Lung (tissue), 12 donors: Measurements from ENCODE around the gene TRPM2. TPM values are rescaled to one million over a fixed set of nuclear protein-coding genes. Genes with fewer than 3 reads are reported as not detected.

Experiments used
- ATAC-seq: fragments of 200-7000 bp; cut with Tn5 transposase; one replicate; pipeline ENCODE4 v1.9.1; 2020; ENCODE audit warnings: moderate number of reproducible peaks; ENCODE audit not compliant: insufficient read depth, low FRiP score
- DNase-seq, 3 donors: peaks; one replicate each; pipeline ENCODE4 v3.0.0-alpha.2; 2013 to 2017
- H3K27ac ChIP-seq, 2 donors: one replicate each; pipeline ENCODE4 v1.5.1; 2013; ENCODE audit warnings: mild to moderate bottlenecking in 2 of 2, moderate library complexity in 2 of 2, control low read depth in 1 of 2, inconsistent platforms in 1 of 2, low read depth in 1 of 2, low read length in 1 of 2
- H3K27me3 ChIP-seq, 3 donors: one replicate each; pipeline ENCODE4 v1.5.1; 2013; ENCODE audit warnings: low read length in 2 of 3; ENCODE audit not compliant: control insufficient read depth in 3 of 3, insufficient read depth in 3 of 3
- H3K36me3 ChIP-seq, 4 donors: one replicate each; pipeline ENCODE4 v1.5.1; 2013; ENCODE audit warnings: low read length in 4 of 4, mild to moderate bottlenecking in 1 of 4, moderate library complexity in 1 of 4; ENCODE audit not compliant: control insufficient read depth in 4 of 4, insufficient read depth in 4 of 4
- H3K4me1 ChIP-seq, 5 donors: one replicate each; pipeline ENCODE4 v1.5.1; 2013; ENCODE audit warnings: low read length in 5 of 5, mild to moderate bottlenecking in 2 of 5, moderate library complexity in 1 of 5; ENCODE audit not compliant: control insufficient read depth in 5 of 5, insufficient read depth in 5 of 5
- H3K4me3 ChIP-seq: one replicate; pipeline ENCODE4 v1.5.1; 2013; ENCODE audit warnings: mild to moderate bottlenecking, control low read depth, moderate library complexity
- H3K9ac ChIP-seq, 2 donors: one replicate each; pipeline ENCODE4 v1.5.1; 2013; ENCODE audit warnings: low read length in 2 of 2, control low read depth in 1 of 2; ENCODE audit not compliant: insufficient read depth in 1 of 2
- H3K9me3 ChIP-seq, 4 donors: one replicate each; pipeline ENCODE4 v1.5.1; 2013; ENCODE audit warnings: low read length in 3 of 4, mild to moderate bottlenecking in 1 of 4, moderate library complexity in 1 of 4; ENCODE audit not compliant: control insufficient read depth in 4 of 4, insufficient read depth in 3 of 4
- CTCF ChIP-seq: IDR thresholded peaks from 2 replicates; pipeline ENCODE4 v1.5.1; 2012; ENCODE audit warnings: mild to moderate bottlenecking; ENCODE audit errors: control extremely low read depth, extremely low read depth
- WGBS, 2 donors: extraction: QIAGEN DNeasy Blood & Tissue Kit; methylation state at CpG; one replicate each; pipeline ENCODE4 v1.1.7; 2013; 5-methylcytosine and 5-hydroxymethylcytosine counted together
- polyA plus RNA-seq, 2 donors: library from polyadenylated mRNA; stranded (reverse); fragments of 200-250 nt; gene quantifications; one replicate each; pipeline ENCODE4 v1.2.1, GENCODE V29; 2013
- total RNA-seq, 2 donors: library from RNA; depleted of rRNA in 1 of 2; stranded (reverse); fragments of >200 nt in 1 of 2; gene quantifications; one replicate each; pipeline ENCODE4 v1.2.1, GENCODE V29; 2014 to 2021
- donor health status: control.
- donor health status: control.
- donor health status: Bipolar disorder and iron deficiency.
- donor health status: healthy.
- donor health status: DM: yes; HTN: yes; CAD: no.

Gene TRPM2
- total and polyA plus RNA-seq, 4 donors, result 5.9 to 26.2 (median 10.3) TPM

GRCh38 chr21:44322621-44323325 is 30.6 kb upstream of the TRPM2 start:
- WGBS, 2 donors, result 94% methylated on average over 38 of the region's 38 CpGs
- Histone ChIP-seq H3K4me3 (no peak overlapping the region), H3K4me1 (no peaks in the 10 kb centered on the region), H3K9ac (no peak overlapping the region), H3K36me3 (peaks cover 0 to 87% (median 15%) of the 10 kb centered on the region in 4 donors), H3K27ac (no peak overlapping the region), H3K27me3 (no peaks in the 10 kb centered on the region), H3K9me3 (no peaks in the 10 kb centered on the region)
- TF ChIP-seq CTCF, result no peak
- ATAC-seq (no peak), DNase-seq (no peak)

- H3K27ac ChIP-seq, result no peak overlapping the region
- H3K27me3 ChIP-seq, result no peaks in the 10 kb centered on the region
- WGBS, 2 donors, result 91 to 93% methylated on average over 20 of the region's 20 CpGs
- DNase-seq (no peak), ATAC-seq (no peak)
- H3K4me3 ChIP-seq, result no peak overlapping the region
- H3K9ac ChIP-seq, result no peak overlapping the region
- H3K9me3 ChIP-seq, result no peaks in the 10 kb centered on the region
- peaks cover 0 to 81% (median 12%) of the 10 kb centered on the region in 4 donors for H3K36me3 ChIP-seq
- H3K4me1 ChIP-seq, result no peaks in the 10 kb centered on the region
- TF ChIP-seq CTCF, result no peak
Measured at GRCh38 chr21:44323591-44323990, 29.8 kb upstream of the TRPM2 start.

- WGBS, 2 donors, result 96 to 97% methylated on average over 37 of the region's 37 CpGs
- H3K9ac ChIP-seq, result no peak overlapping the region
- H3K36me3 ChIP-seq, result peaks cover 0 to 77% (median 12%) of the 10 kb centered on the region in 4 donors
- H3K4me1 ChIP-seq, result no peaks in the 10 kb centered on the region
- DNase-seq, result no peak
- ATAC-seq, result no peak
- H3K27ac ChIP-seq, result no peak overlapping the region
- TF ChIP-seq CTCF, result no peak
- H3K4me3 ChIP-seq, result no peak overlapping the region
- H3K27me3 ChIP-seq, result no peaks in the 10 kb centered on the region
- H3K9me3 ChIP-seq, result no peaks in the 10 kb centered on the region
Measured at GRCh38 chr21:44324106-44324853, 29.1 kb upstream of the TRPM2 start.
